Karpas-422 (cell line): ENCODE results near the gene MAD1L1. TPM values are rescaled to one million over a fixed set of nuclear protein-coding genes. Genes with fewer than 3 reads are reported as not detected.

Experiments used
- DNase-seq: peaks from one replicate; pipeline ENCODE4 v3.0.0-alpha.2; 2015
- H2AFZ ChIP-seq: fragments of 200-600 bp; sonication (generic); 2 replicates; pipeline ENCODE4 v1.6.1; 2014; ENCODE audit warnings: antibody characterized with exemption, low read length, mixed read lengths
- H3K27ac ChIP-seq: fragments of 200-600 bp; sonication (generic); 2 replicates; pipeline ENCODE4 v1.5.1; 2014; ENCODE audit warnings: mild to moderate bottlenecking, low read length, moderate library complexity
- H3K27me3 ChIP-seq: fragments of 200-600 bp; sonication (generic); 2 replicates; pipeline ENCODE4 v1.6.1; 2014; ENCODE audit warnings: low read length, mixed read lengths
- H3K36me3 ChIP-seq: fragments of 200-600 bp; sonication (generic); 2 replicates; pipeline ENCODE4 v1.6.1; 2014; ENCODE audit warnings: low read length, mixed read lengths; ENCODE audit not compliant: insufficient read depth
- H3K4me1 ChIP-seq: fragments of 200-600 bp; sonication (generic); 2 replicates; pipeline ENCODE4 v1.6.1; 2014; ENCODE audit warnings: mild to moderate bottlenecking, low read length, mixed read lengths
- H3K4me2 ChIP-seq: fragments of 200-600 bp; sonication (generic); 2 replicates; pipeline ENCODE4 v1.6.1; 2014; ENCODE audit warnings: low read length, low read depth, mild to moderate bottlenecking; ENCODE audit not compliant: poor library complexity, severe bottlenecking
- H3K4me3 ChIP-seq: fragments of 200-600 bp; sonication (generic); 2 replicates; pipeline ENCODE4 v1.5.1; 2014; ENCODE audit warnings: mild to moderate bottlenecking, antibody characterized with exemption, low read length, mixed read lengths
- H3K79me2 ChIP-seq: fragments of 200-600 bp; sonication (generic); 2 replicates; pipeline ENCODE4 v1.6.1; 2014; ENCODE audit warnings: mild to moderate bottlenecking, low read length, mixed read lengths
- H3K9ac ChIP-seq: fragments of 200-600 bp; sonication (generic); 2 replicates; pipeline ENCODE4 v1.6.0; 2014; ENCODE audit warnings: low read length
- H3K9me2 ChIP-seq: fragments of 200-600 bp; sonication (generic), shearing (Covaris generic); replicated peaks from 2 replicates; pipeline ENCODE4 v1.6.0; 2014; ENCODE audit warnings: mild to moderate bottlenecking, low read length, moderate library complexity; ENCODE audit not compliant: insufficient read depth
- H3K9me3 ChIP-seq: fragments of 300-700, 200-600 bp; sonication (generic); 2 replicates; pipeline ENCODE4 v1.6.1; 2014; ENCODE audit warnings: low read length, mixed read lengths
- H4K20me1 ChIP-seq: fragments of 200-600 bp; sonication (generic); 2 replicates; pipeline ENCODE4 v1.6.1; 2014; ENCODE audit warnings: mild to moderate bottlenecking, antibody characterized with exemption, low read length, low read depth; ENCODE audit not compliant: insufficient read depth
- total RNA-seq: library from RNA; depleted of rRNA; stranded (reverse); fragments of >200 nt; shearing (Covaris generic); gene quantifications from 2 replicates; pipeline ENCODE4 v1.2.3, GENCODE V29; 2014; ENCODE audit warnings: low replicate concordance

The MAD1L1 gene
- total RNA-seq, 1 experiment from 2014 or later, result 38.6 TPM

- peak overlapping the region; percentile 62 for H3K9ac ChIP-seq
- H4K20me1 ChIP-seq, result no peaks in the 10 kb centered on the region
- DNase-seq, result peak; percentile 88
- H3K9me3 ChIP-seq, result no peaks in the 10 kb centered on the region
- H3K36me3 ChIP-seq, result no peaks in the 10 kb centered on the region
- peaks cover 40% of the 10 kb centered on the region for H3K4me1 ChIP-seq
- peak overlapping the region; percentile 48 for H3K4me3 ChIP-seq
- H3K4me2 ChIP-seq, result peak overlapping the region; percentile 75
- no peaks in the 10 kb centered on the region for H3K9me2 ChIP-seq
- H2AFZ ChIP-seq, result peak overlapping the region; percentile 38; the same call in 1 of the 2 replicates
- peak overlapping the region; percentile 81 for H3K27ac ChIP-seq
- H3K27me3 ChIP-seq, result no peaks in the 10 kb centered on the region
- H3K79me2 ChIP-seq, result no peaks in the 10 kb centered on the region; the same call in 1 of the 2 replicates
Observed at GRCh38 chr7:2100278-2101208, 132.2 kb downstream of the MAD1L1 start.

GRCh38 chr7:2099048-2099957 is 133.4 kb downstream of the MAD1L1 start:
- Histone ChIP-seq H3K9ac (peak overlapping the region; percentile 62; the same call in 1 of the 2 replicates), H4K20me1 (no peaks in the 10 kb centered on the region), H3K4me2 (peak overlapping the region; percentile 75), H3K36me3 (no peaks in the 10 kb centered on the region), H2AFZ (no peak overlapping the region), H3K4me3 (no peak overlapping the region), H3K79me2 (no peaks in the 10 kb centered on the region; the same call in 1 of the 2 replicates), H3K27ac (peak overlapping the region; percentile 81), H3K27me3 (no peaks in the 10 kb centered on the region), H3K4me1 (peaks cover 33% of the 10 kb centered on the region), H3K9me2 (no peaks in the 10 kb centered on the region), H3K9me3 (no peaks in the 10 kb centered on the region)
- DNase-seq, result peak; percentile 40

- Histone ChIP-seq H3K9me2 (no peaks in the 10 kb centered on the region), H3K4me1 (peaks cover 26% of the 10 kb centered on the region), H3K27me3 (no peaks in the 10 kb centered on the region), H3K4me2 (no peak overlapping the region), H2AFZ (no peak overlapping the region), H3K4me3 (no peak overlapping the region), H4K20me1 (no peaks in the 10 kb centered on the region), H3K9me3 (no peaks in the 10 kb centered on the region), H3K36me3 (no peaks in the 10 kb centered on the region), H3K27ac (no peak overlapping the region), H3K79me2 (no peaks in the 10 kb centered on the region; the same call in 1 of the 2 replicates), H3K9ac (no peak overlapping the region)
- no peak for DNase-seq
Observed at GRCh38 chr7:2098496-2098895, 134.2 kb downstream of the MAD1L1 start.

- Histone ChIP-seq H3K4me1 (peaks cover 26% of the 10 kb centered on the region), H3K9me2 (no peaks in the 10 kb centered on the region)
Observed at GRCh38 chr7:2098056-2098455, 134.7 kb downstream of the MAD1L1 start.

GRCh38 chr7:2097492-2097891 is 135.3 kb downstream of the MAD1L1 start:
- no peaks in the 10 kb centered on the region for H3K79me2 ChIP-seq
- H3K4me3 ChIP-seq, result no peak overlapping the region
- no peaks in the 10 kb centered on the region for H3K9me3 ChIP-seq
- H3K9me2 ChIP-seq, result no peaks in the 10 kb centered on the region
- DNase-seq, result no peak
- no peaks in the 10 kb centered on the region for H4K20me1 ChIP-seq
- H3K4me2 ChIP-seq, result no peak overlapping the region
- H2AFZ ChIP-seq, result no peak overlapping the region
- H3K9ac ChIP-seq, result no peak overlapping the region
- no peak overlapping the region for H3K27ac ChIP-seq
- H3K4me1 ChIP-seq, result peaks cover 26% of the 10 kb centered on the region
- H3K27me3 ChIP-seq, result no peaks in the 10 kb centered on the region
- no peaks in the 10 kb centered on the region for H3K36me3 ChIP-seq

More at GRCh38 chr7:2098056-2098455, 134.7 kb downstream of the MAD1L1 start:
- H4K20me1 ChIP-seq, result no peaks in the 10 kb centered on the region
- H3K4me2 ChIP-seq, result no peak overlapping the region
- no peak overlapping the region for H3K9ac ChIP-seq
- H3K4me3 ChIP-seq, result no peak overlapping the region
- H3K79me2 ChIP-seq, result no peaks in the 10 kb centered on the region
- no peaks in the 10 kb centered on the region for H3K9me3 ChIP-seq
- H2AFZ ChIP-seq, result no peak overlapping the region
- H3K27me3 ChIP-seq, result no peaks in the 10 kb centered on the region
- no peak overlapping the region for H3K27ac ChIP-seq
- no peaks in the 10 kb centered on the region for H3K36me3 ChIP-seq
- no peak for DNase-seq

- no peak overlapping the region for H3K27ac ChIP-seq
- no peaks in the 10 kb centered on the region for H3K36me3 ChIP-seq
- H3K9me2 ChIP-seq, result no peaks in the 10 kb centered on the region
- H3K27me3 ChIP-seq, result no peaks in the 10 kb centered on the region
- peaks cover 25% of the 10 kb centered on the region for H3K4me1 ChIP-seq
- no peak overlapping the region for H3K9ac ChIP-seq
- H3K4me3 ChIP-seq, result no peak overlapping the region
- no peak overlapping the region for H3K4me2 ChIP-seq
- no peaks in the 10 kb centered on the region for H3K9me3 ChIP-seq
- H3K79me2 ChIP-seq, result no peaks in the 10 kb centered on the region
- H4K20me1 ChIP-seq, result no peaks in the 10 kb centered on the region
- DNase-seq, result no peak
- H2AFZ ChIP-seq, result no peak overlapping the region
Observed at GRCh38 chr7:2096692-2097387, 135.9 kb downstream of the MAD1L1 start.

- Histone ChIP-seq H3K9ac (no peak overlapping the region), H3K79me2 (no peaks in the 10 kb centered on the region), H3K9me3 (no peaks in the 10 kb centered on the region), H3K4me2 (no peak overlapping the region), H3K27me3 (no peaks in the 10 kb centered on the region), H2AFZ (no peak overlapping the region), H3K36me3 (no peaks in the 10 kb centered on the region), H4K20me1 (no peaks in the 10 kb centered on the region), H3K4me3 (no peak overlapping the region), H3K4me1 (peaks cover 11% of the 10 kb centered on the region), H3K27ac (no peak overlapping the region), H3K9me2 (no peaks in the 10 kb centered on the region)
- no peak for DNase-seq
Observed at GRCh38 chr7:2095436-2095835, 137.3 kb downstream of the MAD1L1 start.
